Smooth muscle cell of the coronary artery (primary cell): ENCODE results near the gene NECTIN3. TPM values are rescaled to one million over a fixed set of nuclear protein-coding genes. Genes with fewer than 3 reads are reported as not detected.

Experiments
- total RNA-seq: library from RNA; depleted of rRNA; stranded (reverse); fragments of >200 nt; gene quantifications from 2 replicates; pipeline ENCODE4 v1.2.3, GENCODE V29; 2014; ENCODE audit warnings: low replicate concordance

Gene NECTIN3, protein sequence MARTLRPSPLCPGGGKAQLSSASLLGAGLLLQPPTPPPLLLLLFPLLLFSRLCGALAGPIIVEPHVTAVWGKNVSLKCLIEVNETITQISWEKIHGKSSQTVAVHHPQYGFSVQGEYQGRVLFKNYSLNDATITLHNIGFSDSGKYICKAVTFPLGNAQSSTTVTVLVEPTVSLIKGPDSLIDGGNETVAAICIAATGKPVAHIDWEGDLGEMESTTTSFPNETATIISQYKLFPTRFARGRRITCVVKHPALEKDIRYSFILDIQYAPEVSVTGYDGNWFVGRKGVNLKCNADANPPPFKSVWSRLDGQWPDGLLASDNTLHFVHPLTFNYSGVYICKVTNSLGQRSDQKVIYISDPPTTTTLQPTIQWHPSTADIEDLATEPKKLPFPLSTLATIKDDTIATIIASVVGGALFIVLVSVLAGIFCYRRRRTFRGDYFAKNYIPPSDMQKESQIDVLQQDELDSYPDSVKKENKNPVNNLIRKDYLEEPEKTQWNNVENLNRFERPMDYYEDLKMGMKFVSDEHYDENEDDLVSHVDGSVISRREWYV
- total RNA-seq: 15.9 and 28.5 TPM in 2 replicates

GRCh38 chr3:111071257-111072030 lies at the start of gene NECTIN3:
NECTIN3 (plus strand) TSS chr3:111071816; CDS start chr3:111072018, 202 bp downstream.

